ENCODE results near the gene RFX1. TPM values are rescaled to one million over a fixed set of nuclear protein-coding genes. Genes with fewer than 3 reads are reported as not detected.

RFX1 gene
- total and polyA plus RNA-seq, 2 of the 13 experiments (the other 11 are each of a cell fraction or from before 2014, with no cell fraction given), result 1.1 to 1.3 TPM

DNA sequence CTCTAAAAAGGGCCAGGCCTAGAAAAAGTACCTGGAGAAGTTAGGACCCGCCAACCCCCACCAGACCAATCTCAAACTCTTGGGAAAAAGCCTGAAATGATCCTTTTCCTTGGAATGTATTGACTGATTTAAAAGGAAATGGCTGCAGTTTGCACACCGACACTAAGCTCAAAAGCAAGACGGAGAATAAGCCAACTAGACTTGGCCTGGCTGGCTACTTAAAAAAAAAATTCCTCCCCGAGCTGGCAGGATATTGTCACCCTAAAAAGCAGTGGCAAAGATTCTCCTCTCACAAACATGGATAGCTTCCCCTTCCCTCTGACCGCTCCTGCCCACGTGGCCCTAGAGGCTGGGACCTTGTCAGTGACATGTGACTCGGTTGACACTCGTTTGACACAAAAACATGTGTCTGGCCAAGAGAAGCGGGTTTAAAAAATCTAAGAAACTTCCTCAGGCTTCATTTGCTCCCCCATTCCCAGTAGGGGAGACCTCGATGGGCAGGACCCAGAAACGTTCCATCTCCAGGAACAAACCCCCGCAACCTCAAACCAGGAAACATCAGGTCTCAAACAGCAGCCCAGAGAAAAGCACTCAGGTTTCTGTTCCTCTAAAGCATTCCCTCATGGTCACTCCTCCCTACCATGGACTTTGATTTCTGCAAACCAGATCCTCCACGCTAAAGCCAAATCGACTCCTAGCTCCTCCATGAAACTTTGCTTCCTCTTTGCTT is 1.3 kb downstream of the RFX1 start (continued):
- TF ChIP-seq NR2F1 (CRISPR knock-in tag; IDR thresholded peaks at IDR 0.05) (no peak), THAP11 (CRISPR knock-in tag; IDR thresholded peaks at IDR 0.05) (no peak), POLR2A (IDR thresholded peaks at IDR 0.05; ENCODE audit: insufficient read depth in 1 of 2, low read depth in 2 of 2, low read length in 2 of 2) (0 out of 4 replicates have a peak, but pooled peaks of 1 of the 2 experiments have one; percentile 38), LCORL (IDR thresholded peaks at IDR 0.05) (no peak), LCORL (CRISPR knock-in tag; IDR thresholded peaks at IDR 0.05) (0 out of 2 replicates have a peak, but pooled peaks have one; percentile 34), PBX2 (CRISPR knock-in tag; IDR thresholded peaks at IDR 0.05) (no peak), KLF6 (CRISPR knock-in tag; IDR thresholded peaks at IDR 0.05) (no peak), MXI1 (IDR thresholded peaks at IDR 0.05; ENCODE audit: borderline replicate concordance, low read depth, low read length) (peak; percentile 89; the same call in 2 of the 3 replicates), PRDM4 (CRISPR knock-in tag; IDR thresholded peaks at IDR 0.05; ENCODE audit: borderline replicate concordance) (no peak), PAX8 (CRISPR knock-in tag; IDR thresholded peaks at IDR 0.05; ENCODE audit: borderline replicate concordance) (no peak), HNF4A (CRISPR knock-in tag; IDR thresholded peaks at IDR 0.05) (peak; percentile 45), FOXJ3 (CRISPR knock-in tag; IDR thresholded peaks at IDR 0.05; ENCODE audit: borderline replicate concordance) (no peak), ZNF841 (CRISPR knock-in tag; IDR thresholded peaks at IDR 0.05; ENCODE audit: borderline replicate concordance) (no peak), NR2F6 (IDR thresholded peaks at IDR 0.05) (no peak), NR2F6 (CRISPR knock-in tag; IDR thresholded peaks at IDR 0.05) (no peak), HDAC1 (CRISPR knock-in tag; IDR thresholded peaks at IDR 0.05) (peak; percentile 32; the same call in 1 of the 2 replicates), ETS1 (CRISPR knock-in tag; IDR thresholded peaks at IDR 0.05) (0 out of 2 replicates have a peak, but pooled peaks have one; percentile 8), ZBTB38 (CRISPR knock-in tag; IDR thresholded peaks at IDR 0.05) (peak; percentile 41; the same call in 1 of the 2 replicates), ZNF567 (CRISPR knock-in tag; IDR thresholded peaks at IDR 0.05; ENCODE audit: borderline replicate concordance) (no peak), MXD4 (CRISPR knock-in tag; IDR thresholded peaks at IDR 0.05) (peak; percentile 87; the same call in 1 of the 2 replicates), SRSF9 (IDR thresholded peaks at IDR 0.05; ENCODE audit: borderline replicate concordance, insufficient read depth, low read depth, low read length, poor library complexity, severe bottlenecking) (no peak)
- TF ChIP-seq, protein P1, sequence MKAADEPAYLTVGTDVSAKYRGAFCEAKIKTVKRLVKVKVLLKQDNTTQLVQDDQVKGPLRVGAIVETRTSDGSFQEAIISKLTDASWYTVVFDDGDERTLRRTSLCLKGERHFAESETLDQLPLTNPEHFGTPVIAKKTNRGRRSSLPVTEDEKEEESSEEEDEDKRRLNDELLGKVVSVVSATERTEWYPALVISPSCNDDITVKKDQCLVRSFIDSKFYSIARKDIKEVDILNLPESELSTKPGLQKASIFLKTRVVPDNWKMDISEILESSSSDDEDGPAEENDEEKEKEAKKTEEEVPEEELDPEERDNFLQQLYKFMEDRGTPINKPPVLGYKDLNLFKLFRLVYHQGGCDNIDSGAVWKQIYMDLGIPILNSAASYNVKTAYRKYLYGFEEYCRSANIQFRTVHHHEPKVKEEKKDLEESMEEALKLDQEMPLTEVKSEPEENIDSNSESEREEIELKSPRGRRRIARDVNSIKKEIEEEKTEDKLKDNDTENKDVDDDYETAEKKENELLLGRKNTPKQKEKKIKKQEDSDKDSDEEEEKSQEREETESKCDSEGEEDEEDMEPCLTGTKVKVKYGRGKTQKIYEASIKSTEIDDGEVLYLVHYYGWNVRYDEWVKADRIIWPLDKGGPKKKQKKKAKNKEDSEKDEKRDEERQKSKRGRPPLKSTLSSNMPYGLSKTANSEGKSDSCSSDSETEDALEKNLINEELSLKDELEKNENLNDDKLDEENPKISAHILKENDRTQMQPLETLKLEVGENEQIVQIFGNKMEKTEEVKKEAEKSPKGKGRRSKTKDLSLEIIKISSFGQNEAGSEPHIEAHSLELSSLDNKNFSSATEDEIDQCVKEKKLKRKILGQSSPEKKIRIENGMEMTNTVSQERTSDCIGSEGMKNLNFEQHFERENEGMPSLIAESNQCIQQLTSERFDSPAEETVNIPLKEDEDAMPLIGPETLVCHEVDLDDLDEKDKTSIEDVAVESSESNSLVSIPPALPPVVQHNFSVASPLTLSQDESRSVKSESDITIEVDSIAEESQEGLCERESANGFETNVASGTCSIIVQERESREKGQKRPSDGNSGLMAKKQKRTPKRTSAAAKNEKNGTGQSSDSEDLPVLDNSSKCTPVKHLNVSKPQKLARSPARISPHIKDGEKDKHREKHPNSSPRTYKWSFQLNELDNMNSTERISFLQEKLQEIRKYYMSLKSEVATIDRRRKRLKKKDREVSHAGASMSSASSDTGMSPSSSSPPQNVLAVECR (CRISPR knock-in tag; IDR thresholded peaks at IDR 0.05; ENCODE audit: borderline replicate concordance), result peak; percentile 56
